HCT116 (cell line): ENCODE results near the gene TDRD9. TPM values are rescaled to one million over a fixed set of nuclear protein-coding genes. Genes with fewer than 3 reads are reported as not detected.

Source experiments
- ATAC-seq: fragments of 200-7000 bp; cut with Tn5 transposase; 2 replicates; pipeline ENCODE4 v1.9.1; 2020; ENCODE audit warnings: mild to moderate bottlenecking, moderate library complexity
- BruUV-seq: library from RNA; stranded (reverse); fragments of 400-500 nt; replicated peaks from 2 replicates; lab custom pipeline; 2021; lab: Mats Ljungman, UMichigan
- CTCF ChIA-PET: fragments of 300-600 bp; sonication (Branson Sonifier 250); formaldehyde crosslinking; loops from one replicate; lab custom pipeline; 2021; ENCODE audit warnings: antibody characterized with exemption; lab: Charles Lee
- POLR2A ChIA-PET: fragments of 300-600, 350-600 bp; sonication (Branson Sonifier 250); formaldehyde crosslinking; loops from one replicate; lab custom pipeline; 2021; ENCODE audit warnings: antibody characterized with exemption; lab: Charles Lee
- RAD21 ChIA-PET, 2 experiments: fragments of 300-600 bp; sonication (Branson Sonifier 250); formaldehyde crosslinking; loops; one replicate each; lab custom pipeline; 2023; ENCODE audit warnings: low total read pairs in 2 of 2; ENCODE audit not compliant: uncharacterized antibody in 2 of 2, unreplicated experiment in 2 of 2, low non-redundant PET in 1 of 2; lab: Charles Lee
- DNase-seq: peaks from one replicate; pipeline ENCODE4 v3.0.0-alpha.2; 2010; ENCODE audit warnings: low read depth, low spot score
- H2AFZ ChIP-seq: fragments of 200-600 bp; shearing (Covaris generic), sonication (generic); 2 replicates; pipeline ENCODE4 v1.6.1; 2017; ENCODE audit warnings: low read depth, mixed run types, mixed read lengths, antibody characterized with exemption, low read length; ENCODE audit not compliant: poor library complexity, severe bottlenecking
- H3K27ac ChIP-seq: 2 replicates; pipeline ENCODE4 v1.5.1; 2012; ENCODE audit warnings: low read depth, low read length
- H3K27me3 ChIP-seq: fragments of 200-600 bp; sonication (generic); 2 replicates; pipeline ENCODE4 v1.6.1; 2016; ENCODE audit warnings: mixed run types, low read length, mixed read lengths; ENCODE audit not compliant: insufficient read depth
- H3K36me3 ChIP-seq, 2 experiments: fragments of 200-500 bp in 1 of 2; fragments of 200-600 bp in 1 of 2; sonication (Bioruptor generic) in 1 of 2; sonication (generic) in 1 of 2; 2 replicates each; pipeline versions ENCODE4 v1.5.1 to v1.6.1; 2014 to 2016; ENCODE audit warnings: low read length in 2 of 2, inconsistent platforms in 1 of 2, mixed read lengths in 1 of 2, mixed run types in 1 of 2; ENCODE audit not compliant: insufficient read depth in 2 of 2, control insufficient read depth in 1 of 2
- H3K4me1 ChIP-seq, 2 experiments: fragments of 200-600 bp in 1 of 2; sonication (generic) in 1 of 2; 2 replicates each; pipeline versions ENCODE4 v1.5.1 to v1.6.1; 2012 to 2017; ENCODE audit warnings: low read length in 2 of 2, inconsistent platforms in 1 of 2, mild to moderate bottlenecking in 1 of 2, mixed read lengths in 1 of 2, mixed run types in 1 of 2, moderate library complexity in 1 of 2; ENCODE audit not compliant: insufficient read depth in 2 of 2, control insufficient read depth in 1 of 2
- H3K4me2 ChIP-seq: fragments of 200-600 bp; sonication (generic); 2 replicates; pipeline ENCODE4 v1.6.1; 2017; ENCODE audit warnings: mixed run types, low read length, mixed read lengths
- H3K4me3 ChIP-seq, 2 experiments: fragments of 200-600 bp in 1 of 2; sonication (generic) in 1 of 2; replicated peaks in 1 of 2; 2 replicates each; pipeline ENCODE4 v1.5.1; 2011 to 2016; ENCODE audit warnings: low read length in 2 of 2, control low read depth in 1 of 2, low read depth in 1 of 2, mild to moderate bottlenecking in 1 of 2, mixed read lengths in 1 of 2, mixed run types in 1 of 2
- H3K79me2 ChIP-seq: fragments of 200-600 bp; sonication (generic); 2 replicates; pipeline ENCODE4 v1.6.1; 2017; ENCODE audit warnings: mild to moderate bottlenecking, mixed run types, low read length, moderate library complexity, mixed read lengths; ENCODE audit not compliant: insufficient read depth
- H3K9ac ChIP-seq: fragments of 200-600 bp; sonication (generic); 2 replicates; pipeline ENCODE4 v1.6.1; 2016; ENCODE audit warnings: low read length, mixed read lengths
- H3K9me2 ChIP-seq: fragments of 200-600 bp; sonication (generic), shearing (Covaris generic); 2 replicates; pipeline ENCODE4 v1.6.1; 2017; ENCODE audit warnings: mixed run types, mild to moderate bottlenecking, moderate library complexity; ENCODE audit not compliant: insufficient read depth
- H3K9me3 ChIP-seq, 2 experiments: fragments of 200-500 bp in 1 of 2; fragments of 200-600 bp in 1 of 2; sonication (Bioruptor generic) in 1 of 2; sonication (generic) in 1 of 2; 2 replicates each; pipeline ENCODE4 v1.6.1; 2014 to 2017; ENCODE audit warnings: low read length in 2 of 2, mixed read lengths in 2 of 2, inconsistent platforms in 1 of 2, low read depth in 1 of 2, mild to moderate bottlenecking in 1 of 2, mixed run types in 1 of 2, moderate library complexity in 1 of 2; ENCODE audit not compliant: control insufficient read depth in 1 of 2, insufficient read depth in 1 of 2
- H4K20me1 ChIP-seq: fragments of 200-600 bp; sonication (generic), shearing (Covaris generic); 2 replicates; pipeline ENCODE4 v1.6.1; 2017; ENCODE audit warnings: mixed run types, mild to moderate bottlenecking, moderate library complexity; ENCODE audit not compliant: insufficient read depth
- CBX3 ChIP-seq: IDR thresholded peaks from 2 replicates; pipeline ENCODE4 v1.6.1; 2012; ENCODE audit warnings: low read depth
- CEBPB ChIP-seq: IDR thresholded peaks from 2 replicates; pipeline ENCODE4 v1.6.1; 2012; ENCODE audit warnings: low read depth
- EGR1 ChIP-seq: IDR thresholded peaks from 2 replicates; pipeline ENCODE4 v1.6.1; 2012; ENCODE audit warnings: low read depth
- ELF1 ChIP-seq: IDR thresholded peaks from 2 replicates; pipeline ENCODE4 v1.6.1; 2012; ENCODE audit warnings: low read depth, borderline replicate concordance
- EZH2 ChIP-seq: fragments of 200-600 bp; sonication (generic); IDR thresholded peaks from 2 replicates; pipeline ENCODE4 v1.6.1; 2017; ENCODE audit warnings: antibody characterized with exemption, mixed run types
- EZH2phosphoT487 ChIP-seq: fragments of 200-600 bp; IDR thresholded peaks from 2 replicates; pipeline ENCODE4 v1.6.1; 2018; ENCODE audit warnings: antibody characterized with exemption, borderline replicate concordance
- JUND ChIP-seq: IDR thresholded peaks from 2 replicates; pipeline ENCODE4 v1.6.1; 2012
- POLR2A ChIP-seq: IDR thresholded peaks from 2 replicates; pipeline ENCODE4 v1.7.0; 2011; ENCODE audit warnings: borderline replicate concordance; ENCODE audit not compliant: insufficient read depth, insufficient read length; ENCODE audit errors: extremely low read depth
- RAD21 ChIP-seq: IDR thresholded peaks from 2 replicates; pipeline ENCODE4 v1.6.1; 2012; ENCODE audit warnings: low read depth, mild to moderate bottlenecking
- REST ChIP-seq: IDR thresholded peaks from 2 replicates; pipeline ENCODE4 v1.6.1; 2012; ENCODE audit warnings: low read depth
- SIN3A ChIP-seq: IDR thresholded peaks from 2 replicates; pipeline ENCODE4 v1.6.1; 2012; ENCODE audit warnings: low read depth
- SP1 ChIP-seq: IDR thresholded peaks from 2 replicates; pipeline ENCODE4 v1.6.1; 2012; ENCODE audit warnings: low read depth
- SRF ChIP-seq: IDR thresholded peaks from 2 replicates; pipeline ENCODE4 v1.6.1; 2012; ENCODE audit warnings: low read depth
- TCF7L2 ChIP-seq: IDR thresholded peaks from 2 replicates; pipeline ENCODE4 v1.7.0; 2011; ENCODE audit warnings: borderline replicate concordance, inconsistent platforms; ENCODE audit not compliant: insufficient read depth, insufficient read length; ENCODE audit errors: extremely low read depth
- ZFX ChIP-seq: fragments of 450-650 bp; IDR thresholded peaks from 2 replicates; pipeline ENCODE4 v1.6.1; 2017
- ZNF274 ChIP-seq: fragments of 200-500 bp; sonication (Bioruptor generic); IDR thresholded peaks from 2 replicates; pipeline ENCODE4 v1.6.1; 2014; ENCODE audit warnings: mild to moderate bottlenecking, low read depth, low read length, inconsistent platforms
- intact Hi-C: fragments of 100-400 bp; cut with micrococcal nuclease; formaldehyde crosslinking; loops from 2 replicates; pipeline ENCODE4 v1.10.0; 2022
- total RNA-seq: library from RNA; stranded (reverse); gene quantifications from one replicate; pipeline ENCODE4 v1.2.1, GENCODE V29; 2021; ENCODE audit not compliant: unreplicated experiment
- TF ChIP-seq, protein P1 (sequence below): IDR thresholded peaks from 2 replicates; pipeline ENCODE4 v1.6.1; 2012
- TF ChIP-seq, protein P2 (sequence below), 3 experiments: fragments of 200-600 bp in 1 of 3; sonication (generic) in 1 of 3; IDR thresholded peaks in 2 of 3; conservative IDR thresholded peaks in 1 of 3; 2 replicates each; pipeline ENCODE4 v1.5.1; 2012 to 2017; ENCODE audit warnings: low read depth in 2 of 3, low read length in 2 of 3, antibody characterized with exemption in 1 of 3, borderline replicate concordance in 1 of 3, control low read depth in 1 of 3, mild to moderate bottlenecking in 1 of 3, mixed read lengths in 1 of 3, mixed run types in 1 of 3, moderate library complexity in 1 of 3; ENCODE audit not compliant: insufficient read depth in 1 of 3
- TF ChIP-seq, protein P3 (sequence below): IDR thresholded peaks from 2 replicates; pipeline ENCODE4 v1.6.1; 2011; ENCODE audit warnings: mild to moderate bottlenecking, low read length, moderate library complexity; ENCODE audit not compliant: insufficient replicate concordance; ENCODE audit errors: extremely low read depth

TDRD9 gene
- total RNA-seq, 1 experiment from 2014 or later = not detected

GRCh38 chr14:104051092-104051813, 123.0 kb downstream of the TDRD9 start:
- H3K27ac ChIP-seq = no peak overlapping the region
- H4K20me1 ChIP-seq = no peaks in the 10 kb centered on the region
- no peaks in the 10 kb centered on the region for H3K4me1 ChIP-seq
- POLR2A ChIA-PET = no interaction called here
- no peaks in the 10 kb centered on the region for H3K9me3 ChIP-seq
- no peaks in the 10 kb centered on the region for H3K79me2 ChIP-seq
- H3K9me2 ChIP-seq = no peaks in the 10 kb centered on the region
- intact Hi-C loops = no loop called here
- BruUV-seq = no TSS peak
- no peak for TF ChIP-seq ELF1
- no peak for TF ChIP-seq JUND
- no peak for TF ChIP-seq SIN3A
- TF ChIP-seq ZFX = no peak
- no peak for TF ChIP-seq ZNF274
- no peak for TF ChIP-seq EZH2phosphoT487
- TF ChIP-seq POLR2A = no peak
- TF ChIP-seq, protein P1, sequence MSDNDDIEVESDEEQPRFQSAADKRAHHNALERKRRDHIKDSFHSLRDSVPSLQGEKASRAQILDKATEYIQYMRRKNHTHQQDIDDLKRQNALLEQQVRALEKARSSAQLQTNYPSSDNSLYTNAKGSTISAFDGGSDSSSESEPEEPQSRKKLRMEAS = no peak
- no peak for TF ChIP-seq REST
- no peak for TF ChIP-seq RAD21
- no peak for TF ChIP-seq CBX3
- TF ChIP-seq, protein P2, sequence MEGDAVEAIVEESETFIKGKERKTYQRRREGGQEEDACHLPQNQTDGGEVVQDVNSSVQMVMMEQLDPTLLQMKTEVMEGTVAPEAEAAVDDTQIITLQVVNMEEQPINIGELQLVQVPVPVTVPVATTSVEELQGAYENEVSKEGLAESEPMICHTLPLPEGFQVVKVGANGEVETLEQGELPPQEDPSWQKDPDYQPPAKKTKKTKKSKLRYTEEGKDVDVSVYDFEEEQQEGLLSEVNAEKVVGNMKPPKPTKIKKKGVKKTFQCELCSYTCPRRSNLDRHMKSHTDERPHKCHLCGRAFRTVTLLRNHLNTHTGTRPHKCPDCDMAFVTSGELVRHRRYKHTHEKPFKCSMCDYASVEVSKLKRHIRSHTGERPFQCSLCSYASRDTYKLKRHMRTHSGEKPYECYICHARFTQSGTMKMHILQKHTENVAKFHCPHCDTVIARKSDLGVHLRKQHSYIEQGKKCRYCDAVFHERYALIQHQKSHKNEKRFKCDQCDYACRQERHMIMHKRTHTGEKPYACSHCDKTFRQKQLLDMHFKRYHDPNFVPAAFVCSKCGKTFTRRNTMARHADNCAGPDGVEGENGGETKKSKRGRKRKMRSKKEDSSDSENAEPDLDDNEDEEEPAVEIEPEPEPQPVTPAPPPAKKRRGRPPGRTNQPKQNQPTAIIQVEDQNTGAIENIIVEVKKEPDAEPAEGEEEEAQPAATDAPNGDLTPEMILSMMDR (IDR thresholded peaks at IDR 0.05 in 2 of 3, conservative IDR thresholded peaks at IDR 0.05 in 1 of 3; ENCODE audit: borderline replicate concordance in 1 of 3, insufficient read depth in 1 of 3, low read depth in 2 of 3, low read length in 2 of 3) = no peak
- no peak for TF ChIP-seq EZH2
- TF ChIP-seq TCF7L2 = no peak
- TF ChIP-seq EGR1 = no peak
- TF ChIP-seq CEBPB = no peak
- TF ChIP-seq SP1 = no peak
- TF ChIP-seq SRF = no peak
- TF ChIP-seq, protein P3, sequence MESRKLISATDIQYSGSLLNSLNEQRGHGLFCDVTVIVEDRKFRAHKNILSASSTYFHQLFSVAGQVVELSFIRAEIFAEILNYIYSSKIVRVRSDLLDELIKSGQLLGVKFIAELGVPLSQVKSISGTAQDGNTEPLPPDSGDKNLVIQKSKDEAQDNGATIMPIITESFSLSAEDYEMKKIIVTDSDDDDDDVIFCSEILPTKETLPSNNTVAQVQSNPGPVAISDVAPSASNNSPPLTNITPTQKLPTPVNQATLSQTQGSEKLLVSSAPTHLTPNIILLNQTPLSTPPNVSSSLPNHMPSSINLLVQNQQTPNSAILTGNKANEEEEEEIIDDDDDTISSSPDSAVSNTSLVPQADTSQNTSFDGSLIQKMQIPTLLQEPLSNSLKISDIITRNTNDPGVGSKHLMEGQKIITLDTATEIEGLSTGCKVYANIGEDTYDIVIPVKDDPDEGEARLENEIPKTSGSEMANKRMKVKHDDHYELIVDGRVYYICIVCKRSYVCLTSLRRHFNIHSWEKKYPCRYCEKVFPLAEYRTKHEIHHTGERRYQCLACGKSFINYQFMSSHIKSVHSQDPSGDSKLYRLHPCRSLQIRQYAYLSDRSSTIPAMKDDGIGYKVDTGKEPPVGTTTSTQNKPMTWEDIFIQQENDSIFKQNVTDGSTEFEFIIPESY = no peak
- CTCF ChIA-PET = no interaction called here
- H3K9ac ChIP-seq = no peak overlapping the region
- H2AFZ ChIP-seq = no peak overlapping the region
- ATAC-seq (no peak), DNase-seq (no peak)
- no peaks in the 10 kb centered on the region for H3K36me3 ChIP-seq
- no peak overlapping the region for H3K4me3 ChIP-seq
- H3K4me2 ChIP-seq = no peak overlapping the region
- RAD21 ChIA-PET = no interaction called here
- H3K27me3 ChIP-seq = 0 out of 2 replicates have a peak, but pooled peaks cover under 1% of the 10 kb centered on the region
